ENCODE data around the gene PHAF1. TPM values are rescaled to one million over a fixed set of nuclear protein-coding genes. Genes with fewer than 3 reads are reported as not detected.

Gene PHAF1
- total and polyA plus RNA-seq, 2 donors (not counting 1 experiment from before 2014, with no cell fraction given), result 18.8 to 20.7 TPM

DNA sequence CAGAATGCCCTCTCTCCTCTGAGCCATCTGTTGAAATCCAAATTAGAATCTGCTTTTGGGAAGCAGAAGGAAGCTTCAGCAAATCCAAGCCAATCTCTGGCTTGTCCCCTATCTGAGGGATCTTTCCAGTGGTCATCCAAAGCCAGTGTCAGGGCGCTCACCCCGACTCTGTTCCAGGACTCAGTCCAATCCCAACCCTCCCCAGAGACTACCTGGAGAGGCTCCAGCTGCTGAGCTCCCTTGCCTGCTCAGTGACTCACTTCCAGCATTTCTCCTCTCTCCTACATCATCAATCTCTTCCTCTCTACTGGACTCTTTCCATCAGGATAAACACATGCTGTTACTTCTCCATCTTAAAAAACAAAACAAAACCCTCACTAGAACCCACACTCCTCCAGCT lies 71.6 kb downstream of the PHAF1 start:
- Histone ChIP-seq H3K4me1 (ENCODE audit: control insufficient read depth in 2 of 2, insufficient read depth in 2 of 2, low read length in 2 of 2) (peaks cover 31 to 32% of the 10 kb centered on the region in 2 donors), H4K20me1 (ENCODE audit: control insufficient read depth, insufficient read depth, low read length, poor library complexity, severe bottlenecking) (peaks cover 4% of the 10 kb centered on the region), H2AFZ (ENCODE audit: insufficient read depth, low read depth, low read length, poor library complexity, severe bottlenecking) (no peak overlapping the region), H3K79me2 (ENCODE audit: control insufficient read depth, insufficient read depth, low read length) (no peaks in the 10 kb centered on the region), H3K36me3 (replicated peaks in 1 of 2; ENCODE audit: control extremely low read depth in 1 of 2, control insufficient read depth in 1 of 2, extremely low read depth in 1 of 2, insufficient read depth in 2 of 2, low read length in 1 of 2) (no peaks in the 10 kb centered on the region), H3K27ac (ENCODE audit: low read length in 2 of 2) (no peak overlapping the region), H3K27me3 (replicated peaks in 1 of 4; ENCODE audit: control extremely low read depth in 1 of 4, control insufficient read depth in 3 of 4, insufficient read depth in 4 of 4, low read length in 3 of 4) (peaks cover 0 to 40% (median 13%) of the 10 kb centered on the region in 4 experiments), H3K9me3 (ENCODE audit: control extremely low read depth in 1 of 3, control insufficient read depth in 2 of 3, insufficient read depth in 1 of 3, low read length in 2 of 3) (peaks cover 0 to 3% (median 0%) of the 10 kb centered on the region in 3 donors), H3K4me2 (replicated peaks; ENCODE audit: low read depth, low read length, poor library complexity, severe bottlenecking) (no peak overlapping the region), H3K4me3 (ENCODE audit: control extremely low read depth in 1 of 5, extremely low read depth in 1 of 5, insufficient read depth in 1 of 5, low read depth in 2 of 5, low read length in 4 of 5) (no peak overlapping the region), H3K9ac (ENCODE audit: low read length) (no peak overlapping the region)
- no peak for TF ChIP-seq EZH2 (IDR thresholded peaks at IDR 0.05; ENCODE audit: borderline replicate concordance, insufficient read depth, low read depth, low read length, poor library complexity, severe bottlenecking)
- TF ChIP-seq, protein P1, sequence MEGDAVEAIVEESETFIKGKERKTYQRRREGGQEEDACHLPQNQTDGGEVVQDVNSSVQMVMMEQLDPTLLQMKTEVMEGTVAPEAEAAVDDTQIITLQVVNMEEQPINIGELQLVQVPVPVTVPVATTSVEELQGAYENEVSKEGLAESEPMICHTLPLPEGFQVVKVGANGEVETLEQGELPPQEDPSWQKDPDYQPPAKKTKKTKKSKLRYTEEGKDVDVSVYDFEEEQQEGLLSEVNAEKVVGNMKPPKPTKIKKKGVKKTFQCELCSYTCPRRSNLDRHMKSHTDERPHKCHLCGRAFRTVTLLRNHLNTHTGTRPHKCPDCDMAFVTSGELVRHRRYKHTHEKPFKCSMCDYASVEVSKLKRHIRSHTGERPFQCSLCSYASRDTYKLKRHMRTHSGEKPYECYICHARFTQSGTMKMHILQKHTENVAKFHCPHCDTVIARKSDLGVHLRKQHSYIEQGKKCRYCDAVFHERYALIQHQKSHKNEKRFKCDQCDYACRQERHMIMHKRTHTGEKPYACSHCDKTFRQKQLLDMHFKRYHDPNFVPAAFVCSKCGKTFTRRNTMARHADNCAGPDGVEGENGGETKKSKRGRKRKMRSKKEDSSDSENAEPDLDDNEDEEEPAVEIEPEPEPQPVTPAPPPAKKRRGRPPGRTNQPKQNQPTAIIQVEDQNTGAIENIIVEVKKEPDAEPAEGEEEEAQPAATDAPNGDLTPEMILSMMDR (IDR thresholded peaks at IDR 0.05), result no peak
- WGBS (ENCODE audit: insufficient coverage), result 92% methylated on average over 2 of the region's 2 CpGs
- H3K9me3 Mint-ChIP-seq (ENCODE audit: insufficient read depth), result no peaks in the 10 kb centered on the region
- no peak overlapping the region for H3K4me3 Mint-ChIP-seq
- intact Hi-C loops (cut with micrococcal nuclease), result no loop called here
- H3K27ac Mint-ChIP-seq, result no peak overlapping the region
- no peak for DNase-seq
- H3K27me3 Mint-ChIP-seq, result peaks cover 22% of the 10 kb centered on the region
- ATAC-seq (ENCODE audit: low read depth), result no peak
- POLR2A ChIA-PET, result interaction anchor here (0.5 to 0.7 kb wide), 3 partner anchors 10 to 618 kb away, joined by 7 to 11 read pairs (median 7); no protein-coding TSS in a partner anchor
- CTCF ChIA-PET, result interaction anchor here (0.5 to 2.9 kb wide), 3 partner anchors 12 to 158 kb away, joined by 3 to 11 read pairs (median 5); partner anchors contain the start of genes FBXL8, NOL3 and TRADD
- H3K4me1 Mint-ChIP-seq, result peaks cover 22% of the 10 kb centered on the region

DNA sequence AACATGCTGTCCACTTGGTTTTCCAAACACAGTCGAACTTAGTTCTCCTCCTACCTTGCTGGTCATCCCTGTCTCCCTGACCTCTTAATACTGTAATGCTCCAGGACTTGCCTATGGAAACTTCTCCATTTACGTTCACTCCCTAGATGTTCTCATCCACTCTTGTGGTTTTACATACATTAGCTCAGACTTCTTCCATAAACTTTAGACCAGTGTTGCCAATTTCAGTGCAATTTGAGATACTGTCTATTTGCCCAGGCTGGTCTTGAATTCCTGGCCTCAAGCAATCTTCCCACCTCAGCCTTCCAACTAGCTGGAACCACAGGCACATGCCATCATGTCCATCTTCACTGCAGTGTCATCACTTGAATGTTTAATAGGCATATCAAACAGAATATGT lies 72.5 kb downstream of the PHAF1 start:
- 79% methylated on average over 2 of the region's 2 CpGs for WGBS (ENCODE audit: insufficient coverage)
- CTCF ChIA-PET, result interaction anchor here (1.5 to 2.9 kb wide), 3 partner anchors 13 to 22 kb away, joined by 5 to 11 read pairs (median 6); partner anchors contain the start of genes FBXL8, NOL3 and TRADD
- Histone ChIP-seq H3K9ac (ENCODE audit: low read length) (no peak overlapping the region), H3K27me3 (replicated peaks in 1 of 4; ENCODE audit: control extremely low read depth in 1 of 4, control insufficient read depth in 3 of 4, insufficient read depth in 4 of 4, low read length in 3 of 4) (peaks cover 0 to 38% (median 13%) of the 10 kb centered on the region in 4 experiments), H2AFZ (ENCODE audit: insufficient read depth, low read depth, low read length, poor library complexity, severe bottlenecking) (no peak overlapping the region), H3K27ac (ENCODE audit: low read length in 2 of 2) (no peak overlapping the region), H4K20me1 (ENCODE audit: control insufficient read depth, insufficient read depth, low read length, poor library complexity, severe bottlenecking) (peaks cover 4% of the 10 kb centered on the region), H3K4me3 (ENCODE audit: control extremely low read depth in 1 of 5, extremely low read depth in 1 of 5, insufficient read depth in 1 of 5, low read depth in 2 of 5, low read length in 4 of 5) (no peak overlapping the region), H3K9me3 (ENCODE audit: control extremely low read depth in 1 of 3, control insufficient read depth in 2 of 3, insufficient read depth in 1 of 3, low read length in 2 of 3) (peaks cover 0 to 5% (median 0%) of the 10 kb centered on the region in 3 donors), H3K36me3 (replicated peaks in 1 of 2; ENCODE audit: control extremely low read depth in 1 of 2, control insufficient read depth in 1 of 2, extremely low read depth in 1 of 2, insufficient read depth in 2 of 2, low read length in 1 of 2) (no peaks in the 10 kb centered on the region), H3K4me1 (ENCODE audit: control insufficient read depth in 2 of 2, insufficient read depth in 2 of 2, low read length in 2 of 2) (peaks cover 31 to 32% of the 10 kb centered on the region in 2 donors), H3K4me2 (replicated peaks; ENCODE audit: low read depth, low read length, poor library complexity, severe bottlenecking) (no peak overlapping the region), H3K79me2 (ENCODE audit: control insufficient read depth, insufficient read depth, low read length) (no peaks in the 10 kb centered on the region)
- no peak overlapping the region for H3K4me3 Mint-ChIP-seq
- TF ChIP-seq EZH2 (IDR thresholded peaks at IDR 0.05; ENCODE audit: borderline replicate concordance, insufficient read depth, low read depth, low read length, poor library complexity, severe bottlenecking), result no peak
- TF ChIP-seq, protein P1 (IDR thresholded peaks at IDR 0.05), result no peak
- no peak for DNase-seq
- H3K27me3 Mint-ChIP-seq, result peaks cover 21% of the 10 kb centered on the region
- H3K4me1 Mint-ChIP-seq, result peaks cover 19% of the 10 kb centered on the region
- ATAC-seq (ENCODE audit: low read depth), result no peak
- POLR2A ChIA-PET, result interaction anchor here (0.7 kb wide), 1 partner anchor 11 kb away, joined by 7 read pairs; no protein-coding TSS in a partner anchor
- H3K27ac Mint-ChIP-seq, result no peak overlapping the region
- intact Hi-C loops (cut with micrococcal nuclease), result no loop called here
- H3K9me3 Mint-ChIP-seq (ENCODE audit: insufficient read depth), result no peaks in the 10 kb centered on the region
